GM19452 (cell line): ENCODE data around the gene ZNF213.
A peak's percentile ranks its signal among the peaks of the same experiment; 100 is the strongest.

Experiments
- ATAC-seq: cut with Tn5 transposase; IDR thresholded peaks from one replicate; pipeline ENCODE4 v1.9.1; 2021; ENCODE audit not compliant: unreplicated experiment

Gene ZNF213

GRCh38 chr16:3099732-3100499 lies 34.9 kb upstream of the ZNF213 start:
- ATAC-seq = no peak

DNA sequence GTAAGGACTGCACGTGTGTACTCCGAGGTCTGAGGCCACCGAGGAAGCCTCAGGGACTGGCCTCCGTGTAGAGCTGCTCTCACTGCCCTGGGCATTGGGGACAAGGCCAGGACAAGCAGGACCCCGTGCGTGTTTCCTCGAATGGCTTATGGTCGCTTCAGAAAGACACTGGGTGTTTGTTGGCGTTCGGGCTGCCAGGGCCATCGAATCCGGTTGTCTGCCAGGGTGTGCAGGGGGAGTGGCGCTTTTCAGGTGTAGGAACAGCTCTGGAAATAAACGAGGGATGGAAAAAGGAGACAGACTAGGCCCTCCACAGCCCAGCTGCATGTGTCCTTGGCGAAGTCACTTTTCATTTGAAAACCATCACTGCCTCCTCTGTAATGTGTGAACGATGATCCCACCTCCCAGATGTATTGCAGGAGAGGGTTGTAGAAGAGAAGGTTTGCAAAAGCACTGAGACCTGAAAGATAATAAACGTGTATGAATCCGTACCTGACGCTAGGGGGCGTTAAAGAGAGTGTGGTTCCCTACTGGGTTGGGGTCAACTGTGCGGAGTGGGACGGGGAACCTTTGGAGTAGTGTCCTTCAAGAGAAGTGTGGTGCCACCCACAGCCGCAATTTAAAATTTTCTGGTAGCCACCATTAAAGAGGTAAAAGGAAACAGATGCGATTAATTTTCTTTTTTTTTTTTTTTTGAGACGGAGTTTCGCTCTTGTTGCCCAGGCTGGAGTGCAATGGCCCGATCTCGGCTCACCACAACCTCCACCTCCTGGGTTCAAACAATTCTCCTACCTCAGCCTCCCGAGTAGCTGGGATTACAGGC lies 33.6 kb upstream of the ZNF213 start:
- no peak for ATAC-seq

DNA sequence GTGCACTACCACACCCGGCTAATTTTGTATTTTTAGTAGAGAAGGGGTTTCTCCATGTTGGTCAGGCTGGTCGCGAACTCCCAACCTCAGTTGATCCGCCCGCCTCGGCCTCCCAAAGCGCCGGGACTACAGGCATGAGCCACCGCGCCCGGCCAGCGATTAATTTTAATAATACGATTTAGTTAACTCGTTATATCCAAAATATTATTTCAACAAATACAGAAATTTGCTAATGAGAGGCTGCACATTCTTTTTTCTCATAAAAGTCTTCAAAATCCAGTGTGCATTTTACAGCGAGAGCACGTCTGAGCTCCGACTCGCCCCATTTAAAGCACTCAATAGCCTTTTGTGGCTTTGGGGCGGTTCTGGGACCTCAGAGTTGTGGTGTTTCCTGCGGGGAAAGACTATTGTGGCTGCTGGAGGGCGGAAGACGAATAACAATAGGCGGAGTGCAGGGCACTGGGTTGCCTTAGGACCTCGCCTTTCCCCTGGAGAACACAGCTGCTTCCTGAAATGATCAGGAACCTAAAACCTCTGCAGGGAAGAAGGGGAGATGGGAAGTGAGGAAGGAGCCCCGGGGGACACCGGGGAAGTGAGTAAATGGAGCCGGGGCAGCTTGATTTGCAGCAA lies 32.9 kb upstream of the ZNF213 start:
- ATAC-seq = no peak

- peak; percentile 83 for ATAC-seq
Observed at GRCh38 chr16:3106205-3106928, 28.5 kb upstream of the ZNF213 start.

DNA sequence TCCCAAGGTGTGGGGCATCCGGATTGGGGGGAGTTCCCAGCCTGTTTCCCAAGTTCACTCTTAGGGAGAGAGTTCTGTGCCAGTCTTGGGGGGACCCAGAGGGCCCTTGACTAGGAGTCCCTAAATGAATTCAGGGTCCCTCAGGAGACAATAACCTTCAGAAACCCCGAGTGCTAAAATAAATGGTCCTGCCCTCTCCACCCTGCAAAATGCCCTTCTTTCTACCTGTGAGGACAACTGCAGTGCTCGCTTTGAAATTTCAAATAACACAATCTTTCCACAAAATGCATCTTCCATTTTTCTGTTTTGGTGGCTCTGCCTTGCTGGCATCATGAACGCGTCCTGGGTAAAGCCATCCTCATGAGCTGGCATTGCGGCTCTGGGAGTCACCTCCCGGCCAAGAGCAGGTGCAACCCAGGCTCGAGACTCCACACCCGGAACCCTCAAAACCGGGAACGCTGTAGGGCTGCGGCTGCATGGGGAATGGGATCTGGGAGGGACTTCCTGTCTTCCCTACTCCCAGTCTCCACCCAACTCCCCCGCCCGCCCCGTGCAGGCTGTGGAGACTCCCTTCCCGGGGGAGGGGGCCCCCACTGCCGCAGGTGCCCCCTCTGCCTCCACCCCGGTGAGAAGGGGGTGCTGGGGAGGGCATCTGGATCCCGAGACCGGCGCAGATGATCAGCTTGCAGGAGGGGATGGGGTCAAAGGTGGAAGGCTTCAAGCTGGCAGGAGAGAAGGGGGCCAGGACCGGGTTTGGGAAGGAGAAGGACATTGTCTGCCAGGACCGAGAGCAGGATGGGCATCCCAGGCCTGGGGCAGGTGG lies 22.6 kb upstream of the ZNF213 start, which contains the start of gene ZNF205:
ZNF205 (plus strand) TSS at position 529 of the 823 bp plus-strand sequence. CDS start 845 bp downstream, outside the sequence.
- ATAC-seq = no peak

- no peak for ATAC-seq
Observed at GRCh38 chr16:3112881-3113574, 21.8 kb upstream of the ZNF213 start.

DNA sequence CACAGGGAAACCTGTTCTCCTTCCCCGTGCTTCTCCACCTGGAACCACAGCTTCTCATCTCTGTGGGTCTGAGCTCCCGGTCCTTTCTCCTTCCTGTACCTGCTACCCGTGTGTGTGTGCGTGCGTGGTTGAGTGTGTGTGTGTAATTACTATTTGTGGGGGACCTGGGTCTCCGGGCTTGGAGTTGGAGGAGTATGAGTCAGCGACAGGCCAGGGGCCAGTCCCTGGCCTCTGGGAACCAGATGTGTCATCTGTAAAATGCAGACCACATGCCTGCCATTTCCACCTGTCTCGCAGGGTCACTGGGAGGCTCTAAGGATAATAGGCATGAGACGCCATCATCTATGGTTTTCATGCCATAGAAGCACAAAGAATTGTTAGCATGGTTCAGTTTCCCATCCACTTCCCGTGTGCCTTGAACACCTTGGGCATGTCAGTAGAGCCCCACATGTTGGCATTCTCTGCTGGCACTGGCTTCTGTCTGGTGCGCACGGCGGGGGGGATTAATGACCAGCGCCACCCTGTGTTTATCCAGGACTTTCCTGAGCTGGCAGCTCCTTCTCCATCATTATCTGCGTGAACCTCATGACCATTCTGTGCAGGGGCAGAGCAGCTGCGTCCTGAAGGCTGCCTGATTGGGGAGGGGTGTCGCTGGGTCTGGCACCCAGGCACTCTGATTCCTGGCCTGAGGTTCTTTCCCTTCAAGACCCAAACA lies 20.9 kb upstream of the ZNF213 start:
- no peak for ATAC-seq

- ATAC-seq = no peak
Observed at GRCh38 chr16:3115003-3115402, 19.8 kb upstream of the ZNF213 start.

GRCh38 chr16:3115561-3115960 lies 19.3 kb upstream of the ZNF213 start:
- ATAC-seq = no peak

- no peak for ATAC-seq
Observed at GRCh38 chr16:3118204-3118790, 16.5 kb upstream of the ZNF213 start.

DNA sequence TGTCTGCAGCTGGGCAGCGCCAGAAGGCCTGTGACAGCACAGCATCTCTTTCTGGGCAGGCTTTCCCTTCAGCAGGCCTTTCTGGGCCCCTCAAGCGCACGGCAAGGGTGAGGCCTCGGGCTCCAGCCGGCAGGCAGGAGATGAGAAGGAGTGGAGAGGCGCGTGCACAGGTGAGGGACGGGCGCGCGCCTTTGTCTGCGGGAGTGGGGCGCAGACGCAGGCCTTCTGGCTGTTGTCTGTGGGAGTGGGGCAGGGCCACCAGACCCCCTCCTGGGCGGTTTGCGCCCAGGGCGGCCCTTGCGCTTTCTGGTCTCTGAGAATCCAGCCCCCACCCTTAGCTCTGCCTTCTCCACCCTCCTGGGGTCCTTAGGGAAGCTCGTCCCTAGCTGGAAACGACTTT lies 16.0 kb upstream of the ZNF213 start:
- ATAC-seq = no peak

GRCh38 chr16:3119286-3119685 lies 15.5 kb upstream of the ZNF213 start:
- no peak for ATAC-seq

- no peak for ATAC-seq
Observed at GRCh38 chr16:3119701-3120408, 15.0 kb upstream of the ZNF213 start.

DNA sequence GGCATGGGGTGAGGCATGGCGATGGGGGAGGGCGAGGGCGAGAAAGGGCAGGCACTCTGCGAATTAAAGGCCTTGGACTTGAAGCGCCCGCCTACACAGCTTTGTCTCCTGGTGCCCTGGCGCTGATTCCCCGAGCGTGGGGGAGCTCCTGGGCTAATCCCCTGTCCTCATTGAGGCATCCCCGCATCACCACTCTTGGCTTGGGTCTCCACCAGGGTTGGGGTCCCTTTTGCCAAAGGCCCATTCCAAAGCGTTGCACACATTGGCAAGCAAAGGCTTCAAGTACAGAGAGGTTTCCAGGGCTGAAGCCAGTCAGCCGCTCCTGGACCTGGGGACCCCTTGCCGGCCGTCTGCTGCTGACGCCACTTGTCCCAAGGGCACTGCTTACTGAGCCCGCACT lies 14.4 kb upstream of the ZNF213 start:
- ATAC-seq = no peak

DNA sequence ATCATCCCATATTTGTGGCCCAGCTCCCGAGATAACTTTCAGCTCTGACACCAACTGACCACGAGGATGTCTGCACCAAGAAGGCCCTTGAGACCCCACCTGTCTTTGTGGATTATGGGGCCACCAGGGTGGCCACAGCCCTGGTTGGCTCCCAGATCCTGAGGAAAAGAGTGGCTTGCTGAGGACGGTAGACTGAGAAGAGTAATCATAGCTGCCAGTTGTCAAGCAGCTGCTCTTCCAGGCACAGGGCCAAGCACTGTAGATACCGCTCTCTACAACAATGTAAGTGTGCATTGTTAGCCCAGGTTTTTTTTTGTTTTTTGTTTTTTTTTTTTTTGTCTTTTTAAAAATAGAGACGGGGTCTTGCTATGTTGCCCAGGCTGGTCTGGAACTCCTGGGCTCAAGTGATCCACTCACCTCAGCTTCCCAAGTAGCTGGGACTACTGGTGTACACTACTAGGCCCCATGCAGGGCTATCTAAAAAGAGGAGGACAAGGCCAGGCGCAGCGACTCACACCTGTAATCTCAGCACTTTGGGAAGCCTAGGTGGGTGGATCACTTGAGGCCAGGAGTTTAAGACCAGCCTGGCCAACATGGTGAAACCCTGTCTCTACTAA lies 12.9 kb upstream of the ZNF213 start:
- ATAC-seq = no peak

GRCh38 chr16:3122926-3123570 lies 11.8 kb upstream of the ZNF213 start:
- ATAC-seq = no peak
